GM12874 (cell line): ENCODE results near the gene RPS16.

Experiments used
- TF ChIP-seq, protein P1 (sequence below): IDR thresholded peaks from 2 replicates; pipeline ENCODE4 v1.5.1; 2011; ENCODE audit warnings: low read depth, mild to moderate bottlenecking, control low read depth, low read length, moderate library complexity; ENCODE audit not compliant: insufficient read depth

The RPS16 gene

GRCh38 chr19:39445196-39446111 is 9.7 kb upstream of the RPS16 start, which contains the start of gene SUPT5H:
Gene SUPT5H, plus strand, starts transcription at chr19:39445582. Its CDS starts 309 bp downstream, at chr19:39445891.
- TF ChIP-seq, protein P1, sequence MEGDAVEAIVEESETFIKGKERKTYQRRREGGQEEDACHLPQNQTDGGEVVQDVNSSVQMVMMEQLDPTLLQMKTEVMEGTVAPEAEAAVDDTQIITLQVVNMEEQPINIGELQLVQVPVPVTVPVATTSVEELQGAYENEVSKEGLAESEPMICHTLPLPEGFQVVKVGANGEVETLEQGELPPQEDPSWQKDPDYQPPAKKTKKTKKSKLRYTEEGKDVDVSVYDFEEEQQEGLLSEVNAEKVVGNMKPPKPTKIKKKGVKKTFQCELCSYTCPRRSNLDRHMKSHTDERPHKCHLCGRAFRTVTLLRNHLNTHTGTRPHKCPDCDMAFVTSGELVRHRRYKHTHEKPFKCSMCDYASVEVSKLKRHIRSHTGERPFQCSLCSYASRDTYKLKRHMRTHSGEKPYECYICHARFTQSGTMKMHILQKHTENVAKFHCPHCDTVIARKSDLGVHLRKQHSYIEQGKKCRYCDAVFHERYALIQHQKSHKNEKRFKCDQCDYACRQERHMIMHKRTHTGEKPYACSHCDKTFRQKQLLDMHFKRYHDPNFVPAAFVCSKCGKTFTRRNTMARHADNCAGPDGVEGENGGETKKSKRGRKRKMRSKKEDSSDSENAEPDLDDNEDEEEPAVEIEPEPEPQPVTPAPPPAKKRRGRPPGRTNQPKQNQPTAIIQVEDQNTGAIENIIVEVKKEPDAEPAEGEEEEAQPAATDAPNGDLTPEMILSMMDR: no peak

GRCh38 chr19:39444598-39445195 is 8.9 kb upstream of the RPS16 start:
- TF ChIP-seq, protein P1: no peak

DNA sequence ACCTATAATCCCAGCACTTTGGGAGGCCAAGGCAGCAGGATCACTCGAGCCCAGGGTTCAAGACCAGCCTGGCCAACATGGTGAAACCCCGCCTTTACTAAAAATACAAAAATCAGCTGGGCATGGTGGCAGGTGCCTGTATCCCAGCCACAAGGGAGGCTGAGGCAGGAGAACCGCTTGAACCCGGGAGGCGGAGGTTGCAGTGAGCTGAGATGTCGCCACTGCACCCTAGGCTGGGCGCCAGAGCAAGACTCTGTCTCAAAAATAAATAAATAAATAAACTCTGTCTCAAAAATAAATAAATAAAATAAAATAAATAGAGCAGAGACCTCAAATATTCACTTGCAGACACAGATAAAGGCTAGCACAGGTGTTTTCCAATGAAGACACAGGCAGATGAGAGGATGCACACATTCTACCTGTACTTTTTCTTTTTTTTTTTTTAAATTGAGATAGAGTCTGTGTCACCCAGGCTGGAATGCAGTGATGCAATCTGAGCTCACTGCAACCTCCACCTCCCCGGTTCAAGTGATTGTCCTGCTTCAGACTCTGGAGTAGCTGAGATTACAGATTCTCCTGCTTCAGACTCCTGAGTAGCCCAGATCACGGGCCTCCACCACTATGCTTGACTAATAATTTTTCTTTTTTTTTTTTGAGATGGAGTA is 2.7 kb upstream of the RPS16 start:
- TF ChIP-seq, protein P1: no peak

GRCh38 chr19:39436350-39436716 is 584 bp upstream of the RPS16 start:
- TF ChIP-seq, protein P1: no peak

DNA sequence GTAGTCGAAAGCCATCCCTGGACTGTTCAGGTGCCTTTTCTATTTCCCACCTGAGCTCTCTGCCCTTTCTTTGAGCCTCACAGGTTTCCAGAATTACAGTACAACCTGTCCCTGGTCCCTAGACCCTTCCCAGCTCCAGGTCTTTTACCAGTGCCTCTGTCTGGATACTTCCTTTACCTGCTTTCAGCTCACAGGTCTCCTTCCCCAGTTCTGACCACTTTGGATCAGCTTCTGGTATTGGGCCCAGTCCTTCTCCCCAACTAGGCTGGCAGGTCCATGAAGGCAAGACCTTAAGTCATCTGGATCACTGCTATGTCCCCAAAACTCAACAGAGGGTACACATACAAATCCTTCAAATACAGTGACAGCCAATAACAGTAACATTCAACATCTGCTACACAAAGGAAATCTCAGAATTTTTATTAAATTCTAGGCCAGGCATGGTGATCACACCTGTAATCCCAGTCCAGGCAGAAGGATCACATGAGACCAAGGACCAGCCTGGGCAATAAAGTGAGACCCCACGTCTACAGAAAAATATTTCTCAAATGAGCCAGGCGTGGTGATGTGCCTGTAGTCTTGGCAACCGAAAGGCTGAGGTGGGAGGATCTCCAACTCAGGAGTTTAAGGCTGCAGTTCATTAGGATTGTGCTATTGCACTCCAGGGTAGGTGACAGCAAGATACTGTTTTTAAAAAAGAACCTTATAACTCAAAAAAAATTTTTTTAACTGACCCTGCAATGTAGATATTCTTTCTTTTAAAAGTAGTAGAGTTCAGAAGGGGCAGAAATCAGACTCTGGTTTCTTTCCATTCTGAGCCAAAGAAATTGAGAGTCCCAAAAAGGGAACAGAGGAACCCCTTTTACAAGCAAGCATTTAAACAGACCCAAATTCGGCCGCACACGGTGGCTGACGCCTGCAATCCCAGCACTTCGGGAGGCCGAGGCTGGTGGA is 1.3 kb downstream of the RPS16 start:
- TF ChIP-seq, protein P1: no peak

DNA sequence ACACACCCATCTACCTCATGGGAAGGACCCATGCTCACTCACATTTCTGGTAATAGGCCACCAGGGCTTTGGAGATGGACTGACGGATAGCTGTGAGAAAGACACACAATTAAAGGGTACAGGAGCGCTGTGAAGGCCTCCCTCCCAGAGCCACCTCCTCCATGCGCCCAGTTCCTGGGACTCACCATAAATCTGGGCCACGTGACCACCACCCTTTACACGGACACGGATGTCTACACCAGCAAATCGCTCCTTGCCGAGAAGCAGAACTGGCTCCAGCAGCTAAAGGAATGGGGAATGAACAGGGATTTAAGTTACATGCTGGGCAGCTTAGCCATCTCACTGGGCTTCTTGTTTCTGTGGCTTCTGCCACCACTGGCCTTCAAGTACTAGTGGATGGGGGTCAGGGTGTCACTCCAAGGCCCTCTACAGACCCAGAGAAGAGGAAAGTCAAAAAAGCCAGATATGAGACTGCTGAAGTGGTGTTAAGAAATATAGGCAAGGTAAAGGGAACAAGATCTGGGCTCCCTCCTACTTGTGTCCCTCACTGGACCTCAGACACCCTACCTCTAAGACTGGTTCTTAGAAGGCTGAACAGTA is 2.2 kb downstream of the RPS16 start:
- TF ChIP-seq, protein P1: no peak
